OCI-LY1 (cell line): ENCODE data around the gene TMEM233.

Experiments used
- H2AFZ ChIP-seq: fragments of 200-600 bp; sonication (generic), shearing (Covaris generic); 2 replicates; pipeline ENCODE4 v1.6.0; 2014; ENCODE audit warnings: antibody characterized with exemption, mild to moderate bottlenecking, low read length
- H3F3A ChIP-seq: fragments of 200-600 bp; sonication (generic), shearing (Covaris generic); 2 replicates; pipeline ENCODE4 v1.6.0; 2014; ENCODE audit warnings: mild to moderate bottlenecking, antibody characterized with exemption, low read length, moderate library complexity; ENCODE audit not compliant: insufficient read depth
- H3K27ac ChIP-seq: fragments of 200-600 bp; sonication (generic); 2 replicates; pipeline ENCODE4 v1.5.1; 2014; ENCODE audit warnings: low read length, mixed run types, mild to moderate bottlenecking, low read depth; ENCODE audit not compliant: poor library complexity, severe bottlenecking
- H3K27me3 ChIP-seq: fragments of 200-600 bp; sonication (generic); 2 replicates; pipeline ENCODE4 v1.6.0; 2014; ENCODE audit warnings: antibody characterized with exemption, mild to moderate bottlenecking, low read length, moderate library complexity; ENCODE audit not compliant: insufficient read depth
- H3K36me3 ChIP-seq: fragments of 200-600 bp; sonication (generic); 2 replicates; pipeline ENCODE4 v1.6.1; 2014; ENCODE audit warnings: mild to moderate bottlenecking, antibody characterized with exemption, low read length, moderate library complexity, mixed read lengths; ENCODE audit not compliant: insufficient read depth
- H3K4me1 ChIP-seq: fragments of 200-600 bp; sonication (generic); 2 replicates; pipeline ENCODE4 v1.5.1; 2014; ENCODE audit warnings: mild to moderate bottlenecking, low read length, moderate library complexity; ENCODE audit not compliant: insufficient read depth, severe bottlenecking
- H3K4me2 ChIP-seq: fragments of 200-600 bp; sonication (generic), shearing (Covaris generic); 2 replicates; pipeline ENCODE4 v1.6.1; 2014; ENCODE audit warnings: low read length
- H3K4me3 ChIP-seq: fragments of 200-600 bp; sonication (generic); 2 replicates; pipeline ENCODE4 v1.5.1; 2014; ENCODE audit warnings: low read length, low read depth, mild to moderate bottlenecking, mixed read lengths; ENCODE audit not compliant: poor library complexity, severe bottlenecking
- H3K79me2 ChIP-seq: fragments of 200-600 bp; shearing (Covaris generic); 2 replicates; pipeline ENCODE4 v1.6.1; 2016; ENCODE audit warnings: mixed run types, low read length, mixed read lengths; ENCODE audit not compliant: insufficient read depth
- H3K9ac ChIP-seq: fragments of 200-600 bp; sonication (generic), shearing (Covaris generic); 2 replicates; pipeline ENCODE4 v1.6.1; 2014; ENCODE audit warnings: mild to moderate bottlenecking, low read length, mixed read lengths
- H3K9me2 ChIP-seq: fragments of 200-600 bp; sonication (generic), shearing (Covaris generic); 2 replicates; pipeline ENCODE4 v1.6.1; 2014; ENCODE audit warnings: low read depth, mild to moderate bottlenecking, low read length, mixed read lengths
- H3K9me3 ChIP-seq: fragments of 200-600 bp; shearing (Covaris generic); 2 replicates; pipeline ENCODE4 v1.6.1; 2014; ENCODE audit warnings: low read length, mixed read lengths
- H4K20me1 ChIP-seq: fragments of 200-600 bp; sonication (generic), shearing (Covaris generic); 2 replicates; pipeline ENCODE4 v1.6.0; 2016; ENCODE audit warnings: mild to moderate bottlenecking, low read length; ENCODE audit not compliant: insufficient read depth
- EZH2 ChIP-seq: fragments of 200-600 bp; sonication (generic), shearing (Covaris generic); IDR thresholded peaks from 2 replicates; pipeline ENCODE4 v1.8.0; 2017; ENCODE audit warnings: borderline replicate concordance, mixed run types, mild to moderate bottlenecking, antibody characterized with exemption, low read length, moderate library complexity, mixed read lengths
- TF ChIP-seq, protein P1 (sequence below): fragments of 200-600 bp; sonication (generic), shearing (Covaris generic); IDR thresholded peaks from 2 replicates; pipeline ENCODE4 v1.5.1; 2017; ENCODE audit warnings: mild to moderate bottlenecking, antibody characterized with exemption, low read length, moderate library complexity, mixed read lengths

TMEM233 gene

DNA sequence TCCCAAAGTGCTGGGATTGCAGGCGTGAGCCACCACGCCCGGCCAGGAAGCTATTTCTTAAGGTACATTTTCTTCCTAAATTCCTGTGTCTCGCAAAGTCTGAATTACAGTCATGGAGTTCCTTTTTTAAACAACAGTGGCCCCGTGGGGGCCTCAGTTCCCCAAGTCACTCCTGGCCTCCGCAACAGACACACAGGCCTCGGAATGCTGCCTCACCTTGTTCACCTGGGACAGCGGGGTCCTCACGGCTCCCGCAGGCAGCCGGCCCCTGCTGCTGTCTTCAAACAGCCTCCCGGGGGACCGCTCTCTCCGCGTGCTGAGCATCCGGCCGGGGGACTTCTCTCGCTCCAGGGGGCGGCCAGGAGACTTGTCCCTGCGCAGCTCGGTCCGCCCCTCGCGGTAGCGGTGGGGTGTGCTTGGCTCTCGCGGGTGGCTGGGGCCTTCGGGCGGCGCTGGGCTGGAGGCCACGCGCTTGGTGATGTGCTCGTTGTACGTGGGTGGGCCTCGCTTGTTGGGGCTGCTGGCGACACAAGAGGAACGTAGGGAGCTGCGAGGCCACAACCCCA lies 96.4 kb downstream of the TMEM233 start:
- no peaks in the 10 kb centered on the region for H3K27me3 ChIP-seq
- H3F3A ChIP-seq, result no peaks in the 10 kb centered on the region
- no peak overlapping the region for H3K9ac ChIP-seq
- peaks cover 46% of the 10 kb centered on the region for H3K36me3 ChIP-seq
- H3K27ac ChIP-seq, result no peak overlapping the region
- H4K20me1 ChIP-seq, result no peaks in the 10 kb centered on the region
- no peak overlapping the region for H3K4me2 ChIP-seq
- H3K9me3 ChIP-seq, result no peaks in the 10 kb centered on the region
- no peaks in the 10 kb centered on the region for H3K9me2 ChIP-seq
- no peak overlapping the region for H2AFZ ChIP-seq
- H3K4me3 ChIP-seq, result no peak overlapping the region
- no peaks in the 10 kb centered on the region for H3K4me1 ChIP-seq
- no peaks in the 10 kb centered on the region for H3K79me2 ChIP-seq
- TF ChIP-seq EZH2, result no peak
- TF ChIP-seq, protein P1, sequence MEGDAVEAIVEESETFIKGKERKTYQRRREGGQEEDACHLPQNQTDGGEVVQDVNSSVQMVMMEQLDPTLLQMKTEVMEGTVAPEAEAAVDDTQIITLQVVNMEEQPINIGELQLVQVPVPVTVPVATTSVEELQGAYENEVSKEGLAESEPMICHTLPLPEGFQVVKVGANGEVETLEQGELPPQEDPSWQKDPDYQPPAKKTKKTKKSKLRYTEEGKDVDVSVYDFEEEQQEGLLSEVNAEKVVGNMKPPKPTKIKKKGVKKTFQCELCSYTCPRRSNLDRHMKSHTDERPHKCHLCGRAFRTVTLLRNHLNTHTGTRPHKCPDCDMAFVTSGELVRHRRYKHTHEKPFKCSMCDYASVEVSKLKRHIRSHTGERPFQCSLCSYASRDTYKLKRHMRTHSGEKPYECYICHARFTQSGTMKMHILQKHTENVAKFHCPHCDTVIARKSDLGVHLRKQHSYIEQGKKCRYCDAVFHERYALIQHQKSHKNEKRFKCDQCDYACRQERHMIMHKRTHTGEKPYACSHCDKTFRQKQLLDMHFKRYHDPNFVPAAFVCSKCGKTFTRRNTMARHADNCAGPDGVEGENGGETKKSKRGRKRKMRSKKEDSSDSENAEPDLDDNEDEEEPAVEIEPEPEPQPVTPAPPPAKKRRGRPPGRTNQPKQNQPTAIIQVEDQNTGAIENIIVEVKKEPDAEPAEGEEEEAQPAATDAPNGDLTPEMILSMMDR, result no peak

DNA sequence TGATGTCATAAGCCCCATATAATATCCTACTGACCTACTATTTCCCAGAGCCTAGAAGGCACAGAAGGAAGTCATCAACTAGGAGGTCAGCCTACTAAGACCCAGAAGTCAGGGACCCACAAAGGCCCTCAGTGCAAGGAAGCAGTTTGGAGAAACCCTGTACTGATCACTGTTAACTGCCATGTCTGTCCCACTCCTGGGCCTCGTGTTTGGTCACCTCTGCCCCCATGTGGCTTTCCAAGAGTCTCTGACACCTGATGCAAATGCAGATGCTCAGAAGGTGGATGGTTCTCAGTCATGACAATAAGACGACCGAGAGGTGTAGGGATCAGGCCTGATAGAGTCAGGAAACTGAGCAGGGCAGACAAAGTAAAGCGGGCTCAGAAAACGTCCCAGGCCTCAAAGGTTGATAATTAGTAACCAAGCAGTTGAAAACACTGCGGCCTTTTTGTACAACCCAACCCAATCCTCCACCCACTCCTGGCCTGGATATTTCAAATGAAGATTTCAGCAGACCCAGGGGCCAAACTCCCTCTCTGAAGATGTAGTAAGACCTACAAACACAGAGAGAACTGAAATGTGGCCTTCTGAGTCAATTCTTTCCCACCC lies 97.7 kb downstream of the TMEM233 start:
- no peaks in the 10 kb centered on the region for H3K9me3 ChIP-seq
- H3K36me3 ChIP-seq, result peaks cover 39% of the 10 kb centered on the region
- H3K4me3 ChIP-seq, result no peak overlapping the region
- no peak overlapping the region for H2AFZ ChIP-seq
- no peak overlapping the region for H3K27ac ChIP-seq
- H3K9ac ChIP-seq, result no peak overlapping the region
- H3K27me3 ChIP-seq, result no peaks in the 10 kb centered on the region
- H3K79me2 ChIP-seq, result no peaks in the 10 kb centered on the region
- no peak overlapping the region for H3K4me2 ChIP-seq
- TF ChIP-seq, protein P1, result no peak
- TF ChIP-seq EZH2, result no peak
- H3K4me1 ChIP-seq, result no peaks in the 10 kb centered on the region
- no peaks in the 10 kb centered on the region for H3K9me2 ChIP-seq
- H3F3A ChIP-seq, result no peaks in the 10 kb centered on the region
- no peaks in the 10 kb centered on the region for H4K20me1 ChIP-seq

DNA sequence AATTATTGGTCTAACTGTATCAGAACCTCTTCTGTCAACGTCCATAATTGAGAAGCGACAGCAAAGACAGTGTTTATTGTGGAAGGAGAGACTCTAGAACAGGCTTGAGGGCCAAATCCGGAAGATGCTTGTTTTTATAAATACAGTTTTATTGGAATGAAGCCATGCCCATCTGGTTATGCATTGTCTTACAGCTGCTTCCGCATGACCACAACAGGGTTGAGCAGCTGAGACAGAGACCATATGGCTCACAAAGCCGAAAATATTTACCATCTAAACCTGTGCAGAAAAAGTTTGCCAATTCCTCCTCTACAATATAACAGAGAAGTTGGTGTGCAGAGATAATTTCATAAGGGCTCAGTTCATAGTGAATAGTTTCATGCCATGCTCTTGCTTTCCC lies 98.8 kb downstream of the TMEM233 start:
- no peaks in the 10 kb centered on the region for H3K4me1 ChIP-seq
- H3K79me2 ChIP-seq, result no peaks in the 10 kb centered on the region
- no peak overlapping the region for H3K27ac ChIP-seq
- no peaks in the 10 kb centered on the region for H3F3A ChIP-seq
- TF ChIP-seq EZH2, result no peak
- TF ChIP-seq, protein P1, result no peak
- H3K27me3 ChIP-seq, result no peaks in the 10 kb centered on the region
- no peak overlapping the region for H3K4me2 ChIP-seq
- no peaks in the 10 kb centered on the region for H4K20me1 ChIP-seq
- no peaks in the 10 kb centered on the region for H3K9me3 ChIP-seq
- H3K36me3 ChIP-seq, result peaks cover 37% of the 10 kb centered on the region
- H3K4me3 ChIP-seq, result no peak overlapping the region
- no peak overlapping the region for H2AFZ ChIP-seq
- no peak overlapping the region for H3K9ac ChIP-seq
- no peaks in the 10 kb centered on the region for H3K9me2 ChIP-seq
